ENCODE data around the gene B3GALT2.

Gene B3GALT2

GRCh38 chr1:193183019-193183627 lies 3.3 kb downstream of the B3GALT2 start:
- DNase-seq (ENCODE audit: low read depth in 2 of 2) = no peak

GRCh38 chr1:193181985-193182384 lies 4.4 kb downstream of the B3GALT2 start:
- DNase-seq (ENCODE audit: low read depth in 2 of 2) = no peak

GRCh38 chr1:193181536-193181935 lies 4.9 kb downstream of the B3GALT2 start:
- DNase-seq (ENCODE audit: low read depth in 2 of 2) = no peak

- DNase-seq (ENCODE audit: low read depth in 2 of 2) = no peak
Observed at GRCh38 chr1:193179094-193179493, 7.3 kb downstream of the B3GALT2 start.

GRCh38 chr1:193176788-193177187 lies 9.6 kb downstream of the B3GALT2 start:
- no peak for DNase-seq (ENCODE audit: low read depth in 2 of 2)

- no peak for DNase-seq (ENCODE audit: low read depth in 2 of 2)
Observed at GRCh38 chr1:193176113-193176512, 10.3 kb downstream of the B3GALT2 start.

GRCh38 chr1:193157360-193157759 lies 29.1 kb downstream of the B3GALT2 start:
- no peak for DNase-seq (ENCODE audit: low read depth in 2 of 2)

- no peak for DNase-seq (ENCODE audit: low read depth in 2 of 2)
Observed at GRCh38 chr1:193156822-193157142, 29.6 kb downstream of the B3GALT2 start.

- no peak for DNase-seq (ENCODE audit: low read depth in 2 of 2)
Observed at GRCh38 chr1:193156117-193156821, 30.1 kb downstream of the B3GALT2 start.

- no peak for DNase-seq (ENCODE audit: low read depth in 2 of 2)
Observed at GRCh38 chr1:193144999-193145398, 41.4 kb downstream of the B3GALT2 start.

- no peak for DNase-seq (ENCODE audit: low read depth in 2 of 2)
Observed at GRCh38 chr1:193144361-193144938, 42.0 kb downstream of the B3GALT2 start.

GRCh38 chr1:193143285-193143684 lies 43.1 kb downstream of the B3GALT2 start:
- no peak for DNase-seq (ENCODE audit: low read depth in 2 of 2)

- DNase-seq (ENCODE audit: low read depth in 2 of 2) = no peak
Observed at GRCh38 chr1:193142409-193142808, 44.0 kb downstream of the B3GALT2 start.

- DNase-seq (ENCODE audit: low read depth in 2 of 2) = no peak
Observed at GRCh38 chr1:193141804-193142203, 44.6 kb downstream of the B3GALT2 start.

- DNase-seq (ENCODE audit: low read depth in 2 of 2) = no peak
Observed at GRCh38 chr1:193140254-193140653, 46.2 kb downstream of the B3GALT2 start.

GRCh38 chr1:193131266-193131860 lies 55.0 kb downstream of the B3GALT2 start:
- DNase-seq (ENCODE audit: low read depth in 2 of 2) = no peak
